Testis (tissue), 3 donors: ENCODE results near the gene IDUA. TPM values are rescaled to one million over a fixed set of nuclear protein-coding genes. Genes with fewer than 3 reads are reported as not detected.

Experiments
- DNase-seq: peaks from one replicate; pipeline ENCODE4 v3.0.0-alpha.2; 2019
- H3K27ac ChIP-seq, 2 donors: fragments of 200-600 bp; sonication (generic); one replicate each; pipeline ENCODE4 v1.5.1; 2019
- H3K27me3 ChIP-seq: fragments of 200-600 bp; sonication (generic); one replicate; pipeline ENCODE4 v1.5.1; 2019
- H3K36me3 ChIP-seq: fragments of 200-600 bp; sonication (generic); one replicate; pipeline ENCODE4 v1.5.1; 2017; ENCODE audit warnings: low read depth; ENCODE audit errors: missing control alignments
- H3K4me1 ChIP-seq: fragments of 200-600 bp; sonication (generic); one replicate; pipeline ENCODE4 v1.5.1; 2019
- H3K4me3 ChIP-seq, 2 donors: fragments of 200-600 bp; sonication (generic); one replicate each; pipeline ENCODE4 v1.5.1; 2017 to 2019
- H3K9me3 ChIP-seq: fragments of 200-600 bp; sonication (generic); one replicate; pipeline ENCODE4 v1.5.1; 2017
- CTCF ChIP-seq, 3 experiments: fragments of 450-650 bp in 2 of 3; fragments of 200-600 bp in 1 of 3; sonication (generic) in 1 of 3; IDR thresholded peaks; one replicate each; pipeline ENCODE4 v1.5.1; 2016 to 2019; ENCODE audit warnings: antibody characterized with exemption in 3 of 3, mild to moderate bottlenecking in 2 of 3, moderate library complexity in 1 of 3
- POLR2A ChIP-seq: fragments of 450-650 bp; IDR thresholded peaks from one replicate; pipeline ENCODE4 v1.6.1; 2017; ENCODE audit warnings: antibody characterized with exemption, mild to moderate bottlenecking, moderate library complexity
- whole genome bisulfite sequencing, 2 donors: methylation state at CpG; one replicate each; pipeline ENCODE4 v1.1.5; 2018; 5-methylcytosine and 5-hydroxymethylcytosine counted together
- intact Hi-C: fragments of 100-400 bp; cut with DNase I; formaldehyde crosslinking; loops from one replicate; pipeline ENCODE4 v1.15.1; 2023; ENCODE audit warnings: low total_unique reads
- polyA plus RNA-seq: library from polyadenylated mRNA; stranded (reverse); fragments of 350-450 nt; fragmentation: Illumina TruSeq; extraction: RNeasy Lipid Tissue Mini Kit (QIAGEN cat#74804); gene quantifications from one replicate; pipeline ENCODE4 v1.2.3, GENCODE V29; 2014; ENCODE audit warnings: low read depth, low replicate concordance; ENCODE audit not compliant: insufficient read depth
- total RNA-seq, 2 donors: library from RNA; depleted of rRNA; stranded (reverse); fragments of >200 nt; gene quantifications; one replicate each; pipeline ENCODE4 v1.2.3, GENCODE V29; 2016

Gene IDUA
- total and polyA plus RNA-seq, 3 donors from 2014 or later: 8.9 to 39.4 (median 35.7) TPM

GRCh38 chr4:1011666-1012033 lies 24.8 kb downstream of the IDUA start:
- no peak for TF ChIP-seq POLR2A
- no peak for TF ChIP-seq CTCF (IDR thresholded peaks at IDR 0.05)

GRCh38 chr4:1012034-1012739 lies 25.3 kb downstream of the IDUA start:
- intact Hi-C loops: no loop called here

More at GRCh38 chr4:1011666-1012033, 24.8 kb downstream of the IDUA start:
- intact Hi-C loops: no loop called here
- no peak overlapping the region for H3K27ac ChIP-seq
- H3K36me3 ChIP-seq: no peaks in the 10 kb centered on the region
- DNase-seq: no peak
- H3K4me1 ChIP-seq: peaks cover 20% of the 10 kb centered on the region
- H3K27me3 ChIP-seq: no peaks in the 10 kb centered on the region
- peak overlapping the region in 1 of 2 donors; percentile 39 for H3K4me3 ChIP-seq
- WGBS, 2 donors: no CpG with 5 or more reads among the region's 69 CpGs
- H3K9me3 ChIP-seq: no peaks in the 10 kb centered on the region

GRCh38 chr4:1013225-1014073 lies 26.6 kb downstream of the IDUA start:
- Histone ChIP-seq H3K4me1 (peaks cover 20% of the 10 kb centered on the region), H3K4me3 (no peak overlapping the region), H3K27ac (no peak overlapping the region), H3K27me3 (no peaks in the 10 kb centered on the region), H3K9me3 (no peaks in the 10 kb centered on the region), H3K36me3 (no peaks in the 10 kb centered on the region)
- no peak for DNase-seq
- intact Hi-C loops: no loop called here
- 91 to 95% methylated on average over 11 to 43 of the region's 43 CpGs for WGBS, 2 donors
- TF ChIP-seq POLR2A: no peak
- no peak for TF ChIP-seq CTCF (IDR thresholded peaks at IDR 0.05)

More at GRCh38 chr4:1012034-1012739, 25.3 kb downstream of the IDUA start:
- H3K27ac ChIP-seq: no peak overlapping the region
- no peaks in the 10 kb centered on the region for H3K27me3 ChIP-seq
- WGBS, 2 donors: 23% methylated on average over 29 of the region's 69 CpGs; no CpG with 5 or more reads in 1 of the 2 donors
- peak overlapping the region; percentile 39 for H3K4me3 ChIP-seq
- peaks cover 20% of the 10 kb centered on the region for H3K4me1 ChIP-seq
- H3K9me3 ChIP-seq: no peaks in the 10 kb centered on the region
- DNase-seq: no peak
- TF ChIP-seq POLR2A: no peak
- TF ChIP-seq CTCF (IDR thresholded peaks at IDR 0.05): no peak
- no peaks in the 10 kb centered on the region for H3K36me3 ChIP-seq

- Histone ChIP-seq H3K36me3 (no peaks in the 10 kb centered on the region), H3K27ac (no peak overlapping the region), H3K4me3 (no peak overlapping the region), H3K4me1 (peaks cover 12% of the 10 kb centered on the region), H3K27me3 (no peaks in the 10 kb centered on the region), H3K9me3 (no peaks in the 10 kb centered on the region)
- no peak for DNase-seq
- intact Hi-C loops: no loop called here
- TF ChIP-seq POLR2A (no peak), CTCF (IDR thresholded peaks at IDR 0.05) (no peak)
- WGBS, 2 donors: 83 to 84% methylated on average over 20 to 32 of the region's 36 CpGs
These were observed 27.7 kb downstream of the IDUA start for GRCh38 chr4:1014291-1015167.
